ENCODE data around the gene RTRAF. TPM values are rescaled to one million over a fixed set of nuclear protein-coding genes. Genes with fewer than 3 reads are reported as not detected.

The RTRAF gene
- total RNA-seq, 1 experiment from 2014 or later, result 784 TPM

Other genes starting within 250 kb of the RTRAF start
- gene GNG2, start 128.9 kb upstream of the RTRAF start, total RNA-seq (2014; rRNA removed; shearing (Covaris generic); ENCODE audit: low replicate concordance), result 212 and 351 TPM in 2 replicates
- not detected in 2 replicates for gene NID2, start 79.5 kb downstream of the RTRAF start, total RNA-seq (2014; rRNA removed; shearing (Covaris generic); ENCODE audit: low replicate concordance)

Data from Karpas-422 (cell line).